Prostate gland (tissue), 2 donors: Measurements from ENCODE around the gene ASIP.

Experiments used
- CTCF ChIP-seq, 4 experiments: fragments of 200-600 bp in 2 of 4; fragments of 450-650 bp in 2 of 4; sonication (generic) in 2 of 4; IDR thresholded peaks; 1 replicate in 3 of 4; 2 replicates in 1 of 4; pipeline ENCODE4 v1.5.1; 2016 to 2019; ENCODE audit warnings: antibody characterized with exemption in 4 of 4, mild to moderate bottlenecking in 2 of 4, moderate library complexity in 2 of 4
- POLR2A ChIP-seq: fragments of 450-650 bp; IDR thresholded peaks from one replicate; pipeline ENCODE4 v1.6.1; 2016; ENCODE audit warnings: antibody characterized with exemption, mild to moderate bottlenecking
- POLR2AphosphoS5 ChIP-seq: sonication (generic); formaldehyde crosslinking; IDR thresholded peaks from one replicate; pipeline ENCODE4 v1.6.1; 2017; ENCODE audit warnings: antibody characterized with exemption

- TF ChIP-seq POLR2A (no peak), CTCF (IDR thresholded peaks at IDR 0.05) (no peak), POLR2AphosphoS5 (no peak)
These were observed 51.9 kb downstream of the ASIP start for GRCh38 chr20:34293119-34293518.
